ENCODE data around the gene CER1. TPM values are rescaled to one million over a fixed set of nuclear protein-coding genes. Genes with fewer than 3 reads are reported as not detected.

Gene CER1
- total and polyA plus RNA-seq, 2 donors (not counting 3 experiments of a cell fraction or from before 2014, with no cell fraction given) = 0.06 TPM; not detected in 1

DNA sequence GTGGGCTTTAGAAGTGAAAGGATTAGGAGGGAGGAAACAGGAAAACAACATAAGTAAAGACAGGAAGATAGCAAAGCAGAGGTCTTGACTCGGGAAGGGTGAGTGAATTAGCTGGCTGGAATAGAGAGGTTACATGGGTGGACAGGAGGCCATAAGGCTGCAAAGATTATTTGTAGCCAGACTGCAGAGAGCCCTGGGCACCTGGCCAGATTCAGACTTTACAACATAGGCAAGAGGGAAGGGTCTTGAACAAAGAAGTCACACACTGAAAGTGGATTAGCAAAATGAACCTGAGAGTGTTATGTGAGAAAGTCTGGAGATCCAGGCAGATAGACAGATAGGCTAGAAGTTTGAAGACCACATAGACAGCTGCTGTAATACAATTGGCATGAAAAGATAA lies 29.7 kb upstream of the CER1 start:
- H3K9me3 ChIP-seq (replicated peaks; ENCODE audit: control insufficient read depth, insufficient read depth, low read length) = no peaks in the 10 kb centered on the region
- peak overlapping the region; percentile 77 for H3K4me2 ChIP-seq (ENCODE audit: insufficient read depth, low read length)
- H3K9ac ChIP-seq (replicated peaks; ENCODE audit: extremely low read depth, insufficient read depth, low read length) = no peak overlapping the region
- intact Hi-C loops (cut with micrococcal nuclease) (loop anchor here (2.0 to 5.0 kb wide), 4 partner anchors 59 to 285 kb away; partner anchors contain the start of gene ZDHHC21), dilution Hi-C loops (cut with MboI; ENCODE audit: extremely low pct_ligation_motif_present, low sequenced_read_pairs) (no loop called here)
- CTCF ChIA-PET = interaction anchor here (0.9 to 2.0 kb wide), 8 partner anchors 9 to 287 kb away, joined by 3 to 15 read pairs (median 4); no protein-coding TSS in a partner anchor
- H3K27me3 ChIP-seq (ENCODE audit: control insufficient read depth in 2 of 2, insufficient read depth in 2 of 2, low read length in 2 of 2) = no peaks in the 10 kb centered on the region
- peak overlapping the region; percentile 59 for H3K27ac ChIP-seq (ENCODE audit: insufficient read depth, low read depth, low read length)
- peak; percentile 89 for TF ChIP-seq GATA2 (IDR thresholded peaks at IDR 0.05; ENCODE audit: insufficient read depth, insufficient read length, low read depth, low read length)
- TF ChIP-seq FOS (IDR thresholded peaks at IDR 0.05; ENCODE audit: borderline replicate concordance, insufficient read depth, low read length) = peak; percentile 68
- TF ChIP-seq, protein P1, sequence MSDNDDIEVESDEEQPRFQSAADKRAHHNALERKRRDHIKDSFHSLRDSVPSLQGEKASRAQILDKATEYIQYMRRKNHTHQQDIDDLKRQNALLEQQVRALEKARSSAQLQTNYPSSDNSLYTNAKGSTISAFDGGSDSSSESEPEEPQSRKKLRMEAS (IDR thresholded peaks at IDR 0.05; ENCODE audit: insufficient read depth, insufficient read length) = no peak
- no peak for TF ChIP-seq MYC (IDR thresholded peaks at IDR 0.05; ENCODE audit: low read depth, low read length)
- TF ChIP-seq, protein P2, sequence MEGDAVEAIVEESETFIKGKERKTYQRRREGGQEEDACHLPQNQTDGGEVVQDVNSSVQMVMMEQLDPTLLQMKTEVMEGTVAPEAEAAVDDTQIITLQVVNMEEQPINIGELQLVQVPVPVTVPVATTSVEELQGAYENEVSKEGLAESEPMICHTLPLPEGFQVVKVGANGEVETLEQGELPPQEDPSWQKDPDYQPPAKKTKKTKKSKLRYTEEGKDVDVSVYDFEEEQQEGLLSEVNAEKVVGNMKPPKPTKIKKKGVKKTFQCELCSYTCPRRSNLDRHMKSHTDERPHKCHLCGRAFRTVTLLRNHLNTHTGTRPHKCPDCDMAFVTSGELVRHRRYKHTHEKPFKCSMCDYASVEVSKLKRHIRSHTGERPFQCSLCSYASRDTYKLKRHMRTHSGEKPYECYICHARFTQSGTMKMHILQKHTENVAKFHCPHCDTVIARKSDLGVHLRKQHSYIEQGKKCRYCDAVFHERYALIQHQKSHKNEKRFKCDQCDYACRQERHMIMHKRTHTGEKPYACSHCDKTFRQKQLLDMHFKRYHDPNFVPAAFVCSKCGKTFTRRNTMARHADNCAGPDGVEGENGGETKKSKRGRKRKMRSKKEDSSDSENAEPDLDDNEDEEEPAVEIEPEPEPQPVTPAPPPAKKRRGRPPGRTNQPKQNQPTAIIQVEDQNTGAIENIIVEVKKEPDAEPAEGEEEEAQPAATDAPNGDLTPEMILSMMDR (IDR thresholded peaks at IDR 0.05; ENCODE audit: extremely low read depth in 1 of 2, insufficient read depth in 1 of 2, low read depth in 1 of 2, low read length in 2 of 2) = no peak
- peak; percentile 76 for TF ChIP-seq POLR2AphosphoS5 (IDR thresholded peaks at IDR 0.05; ENCODE audit: insufficient read depth, low read depth, low read length)
- TF ChIP-seq POLR2A (IDR thresholded peaks at IDR 0.05; ENCODE audit: low read depth, low read length) = peak; percentile 42
- BruUV-seq (replicated peaks) = no TSS peak
- FAIRE-seq = peak; percentile 97
- no peak overlapping the region for H3K4me3 ChIP-seq (replicated peaks in 1 of 3; ENCODE audit: insufficient read depth in 1 of 3, low read depth in 1 of 3, low read length in 3 of 3)
- no peaks in the 10 kb centered on the region for H3K79me2 ChIP-seq (ENCODE audit: control insufficient read depth, insufficient read depth, low read length)
- DNase-seq (ENCODE audit: low read depth, low spot score) = peak; percentile 97
- H3K4me1 ChIP-seq (ENCODE audit: control insufficient read depth, extremely low read depth, insufficient read depth, low read length) = peaks cover 39% of the 10 kb centered on the region
- no peak overlapping the region for H2AFZ ChIP-seq (ENCODE audit: low read depth, low read length)
- no peaks in the 10 kb centered on the region for H3K9me1 ChIP-seq (replicated peaks; ENCODE audit: control insufficient read depth, extremely low read depth, insufficient read depth, low read length)
- H3K36me3 ChIP-seq (ENCODE audit: control insufficient read depth in 2 of 2, extremely low read depth in 1 of 2, insufficient read depth in 2 of 2, low read length in 2 of 2) = no peaks in the 10 kb centered on the region
- POLR2A ChIA-PET = no interaction called here
- H4K20me1 ChIP-seq (replicated peaks; ENCODE audit: control insufficient read depth, extremely low read depth, insufficient read depth, low read length) = no peaks in the 10 kb centered on the region

All from endothelial cell of umbilical vein (primary cell).